Hematopoietic multipotent progenitor cell treated with erythropoietin and hydrocortisone succinate and interleukin-3 and kit ligand, for 15 days (in vitro differentiated cells): ENCODE measurements around the gene SFXN4.
"Not testable (repeated sequence)": the region's sequence is repeated elsewhere in the genome, so short reads cannot be mapped to it uniquely, and the experiment has no call there.

Experiments used
- DNase-seq: peaks from one replicate; pipeline ENCODE4 v3.0.0-alpha.2; 2015; ENCODE audit warnings: low spot score

Gene SFXN4

DNA sequence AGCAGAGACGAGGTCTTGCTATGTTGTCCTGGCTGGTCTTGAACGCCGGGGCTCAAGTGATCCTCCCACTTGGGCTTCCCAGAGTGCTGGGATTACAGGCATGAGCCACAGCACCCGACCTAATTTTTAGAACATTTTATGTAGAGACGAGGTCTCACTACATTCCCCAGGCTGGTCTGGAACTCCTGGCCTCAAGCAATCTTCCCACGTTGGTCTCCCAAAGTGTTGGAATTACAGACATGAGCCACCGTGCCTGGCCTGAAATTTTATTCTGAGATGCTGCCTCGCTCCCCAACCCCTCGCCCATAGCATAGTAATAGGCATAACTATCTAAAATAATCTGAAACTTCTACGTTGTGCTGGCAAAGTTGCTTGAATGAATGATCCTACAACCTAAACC lies 21.9 kb downstream of the SFXN4 start:
- DNase-seq = no peak

DNA sequence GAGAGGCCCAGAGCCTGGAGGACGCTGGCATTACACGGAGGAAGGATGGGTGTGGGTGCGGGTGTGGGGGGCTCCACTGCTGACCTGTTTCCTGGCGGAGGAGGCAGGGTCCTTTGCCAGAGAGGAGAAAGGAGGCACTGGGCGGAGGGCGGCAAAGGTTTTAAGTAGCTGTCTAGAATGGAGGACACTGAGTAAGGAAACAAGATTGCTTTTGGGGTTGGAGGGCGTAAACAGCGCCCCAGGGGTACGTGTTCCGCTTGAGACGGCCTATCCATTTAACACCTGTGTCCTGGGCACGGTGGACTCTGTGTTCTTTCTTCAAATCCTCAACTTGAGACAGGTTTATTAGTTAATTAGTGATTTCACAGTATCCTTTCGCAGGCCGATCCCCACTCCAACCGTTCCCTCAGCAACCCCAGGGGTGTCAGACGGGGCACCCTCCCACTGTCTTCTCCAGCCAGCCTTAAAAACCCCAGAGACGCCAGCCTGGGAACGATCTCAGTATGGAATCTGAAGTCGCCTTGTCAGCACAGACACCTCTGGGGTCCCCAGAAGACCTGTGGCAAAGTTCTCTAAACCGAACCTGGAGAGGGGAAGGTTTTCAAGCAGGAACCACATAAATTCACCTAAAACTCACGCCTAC lies 24.8 kb downstream of the SFXN4 start:
- no peak for DNase-seq

- DNase-seq = peak; percentile 62
Measured at GRCh38 chr10:119139464-119140067, 25.9 kb downstream of the SFXN4 start.

- no peak for DNase-seq
Measured at GRCh38 chr10:119138346-119139306, 26.9 kb downstream of the SFXN4 start.

GRCh38 chr10:119137878-119138277 lies 27.6 kb downstream of the SFXN4 start:
- not testable (repeated sequence) for DNase-seq

DNA sequence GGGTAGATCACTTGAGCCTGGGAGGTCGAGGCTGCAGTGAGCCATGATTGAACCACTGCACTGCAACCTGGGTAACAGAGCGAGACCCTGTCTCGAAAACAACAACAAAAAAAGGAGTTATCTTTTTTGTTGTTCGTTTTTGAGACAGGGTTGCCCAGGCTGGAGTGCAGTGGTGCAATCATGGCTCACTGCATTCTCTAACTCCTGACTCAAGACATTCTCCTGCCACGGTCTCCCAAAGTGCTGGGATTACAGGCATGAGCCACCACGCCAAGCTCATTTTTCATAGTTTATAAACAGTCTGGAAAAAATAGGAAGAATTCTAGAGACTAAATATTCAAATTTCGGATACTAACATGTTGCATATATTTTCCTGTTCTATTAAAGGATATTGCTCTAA lies 29.4 kb downstream of the SFXN4 start:
- no peak for DNase-seq

DNA sequence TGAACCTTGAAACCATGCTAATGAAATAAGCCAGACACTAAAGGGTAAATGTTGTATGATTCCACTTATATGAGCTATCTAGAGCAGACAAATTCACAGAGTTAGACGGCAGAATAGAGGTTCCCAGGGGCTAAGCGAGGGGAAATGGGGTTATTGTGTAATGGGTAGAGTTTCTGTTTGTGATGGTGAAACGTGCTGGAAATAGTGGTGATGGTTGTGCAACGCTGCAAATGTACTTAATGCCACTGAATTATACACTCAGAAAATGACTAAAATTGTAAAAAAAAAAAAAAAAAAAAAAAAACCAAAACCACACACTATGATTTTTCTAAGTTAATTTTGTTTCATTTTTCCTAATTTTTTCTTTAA lies 30.0 kb downstream of the SFXN4 start:
- DNase-seq = no peak

- no peak for DNase-seq
Measured at GRCh38 chr10:119133949-119134348, 31.6 kb downstream of the SFXN4 start.

- no peak for DNase-seq
Measured at GRCh38 chr10:119132521-119133345, 32.8 kb downstream of the SFXN4 start.

DNA sequence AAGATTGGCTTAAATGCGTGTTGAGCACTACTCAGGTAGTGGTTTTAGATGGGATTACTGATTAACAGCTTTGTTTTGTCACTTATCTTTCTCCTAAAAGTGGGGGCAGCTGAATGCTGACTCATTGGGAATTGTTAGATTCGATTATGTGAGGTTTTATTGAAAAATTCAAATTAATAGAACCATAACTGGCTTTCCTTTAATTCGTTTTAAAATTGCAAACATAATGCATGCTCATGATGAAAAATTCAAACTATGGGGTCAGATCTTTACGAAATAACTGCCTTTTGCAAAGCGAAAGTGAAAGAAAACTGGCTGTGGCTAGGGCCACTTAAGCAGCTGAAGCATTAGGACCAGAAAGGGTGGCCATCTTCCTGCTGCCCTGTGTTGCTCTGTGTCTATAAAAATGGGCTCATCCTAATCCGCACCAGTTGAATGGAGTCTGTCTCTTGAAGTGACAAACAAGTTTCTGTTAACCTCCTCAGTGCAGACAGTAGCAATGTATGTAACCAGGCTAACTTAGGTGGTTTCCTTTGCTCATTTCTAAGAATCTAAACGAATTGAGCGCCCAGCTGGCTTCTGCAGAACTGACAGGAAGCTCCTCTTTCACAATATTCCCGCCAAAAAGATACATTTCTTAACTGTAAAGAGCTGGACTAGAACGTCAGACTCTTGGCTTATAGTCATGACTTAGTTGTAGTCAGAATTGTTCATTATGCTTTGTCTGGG lies 33.8 kb downstream of the SFXN4 start:
- DNase-seq = peak; percentile 61

- DNase-seq = no peak
Measured at GRCh38 chr10:119129721-119130120, 35.8 kb downstream of the SFXN4 start.

DNA sequence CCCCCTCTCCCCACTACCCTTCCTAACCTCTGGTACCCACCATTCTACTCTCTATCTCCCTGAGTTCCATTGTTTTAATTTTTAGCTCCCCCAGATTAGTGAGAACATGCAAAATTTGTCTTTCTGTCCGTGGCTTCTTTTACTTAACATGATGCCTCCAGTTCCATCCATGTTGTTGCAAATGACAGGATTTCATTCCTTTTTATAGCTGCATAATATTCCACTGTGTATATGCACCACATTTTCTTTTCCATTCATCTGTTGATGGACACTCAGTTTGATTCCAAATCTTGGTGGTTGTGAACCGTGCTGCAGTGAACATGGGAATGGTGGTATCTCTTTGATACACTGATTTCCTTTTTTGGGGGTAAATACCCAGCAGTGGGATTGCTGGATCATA lies 39.6 kb downstream of the SFXN4 start:
- DNase-seq = no peak

GRCh38 chr10:119120875-119121274 lies 44.6 kb downstream of the SFXN4 start:
- DNase-seq = no peak

DNA sequence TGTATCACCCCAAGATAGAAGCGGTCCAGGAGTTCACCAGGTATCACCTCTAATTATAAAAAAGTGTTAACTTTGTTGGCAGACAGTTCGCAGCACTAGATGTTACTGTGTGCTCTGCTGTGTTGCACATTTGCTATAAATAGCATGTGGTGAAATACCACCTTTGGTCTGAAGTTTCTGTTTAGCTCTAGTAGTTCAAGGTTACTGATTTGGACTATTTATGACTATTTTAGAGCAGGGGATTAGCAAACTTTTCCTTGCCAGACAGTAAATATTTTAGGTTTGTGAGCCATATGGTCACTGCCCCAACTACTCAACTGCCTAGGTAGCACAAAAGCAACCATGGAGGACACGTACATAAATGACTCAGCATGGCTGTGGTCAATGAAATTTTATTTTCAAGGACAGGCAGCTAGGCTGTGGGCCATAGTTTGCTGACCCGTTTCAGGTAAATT lies 45.1 kb downstream of the SFXN4 start:
- no peak for DNase-seq

DNA sequence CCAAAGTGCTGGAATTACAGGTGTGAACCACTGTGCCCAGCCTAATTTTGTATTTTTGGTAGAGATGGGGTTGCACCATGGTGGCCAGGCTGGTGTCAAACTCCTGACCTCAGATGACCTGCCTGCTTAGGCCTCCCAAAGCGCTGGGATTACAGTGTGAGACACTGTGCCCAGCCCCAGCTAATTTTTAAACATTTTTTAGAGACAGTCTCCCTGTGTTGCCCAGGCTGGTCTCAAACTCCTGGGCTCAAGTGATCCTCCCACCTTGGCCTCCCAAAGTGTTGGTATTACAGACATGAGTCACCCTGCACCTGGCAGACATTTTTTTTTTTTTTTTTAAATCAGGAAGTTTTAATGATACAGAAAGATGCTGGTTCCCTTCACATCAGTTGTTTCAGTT lies 46.1 kb downstream of the SFXN4 start:
- DNase-seq = no peak

DNA sequence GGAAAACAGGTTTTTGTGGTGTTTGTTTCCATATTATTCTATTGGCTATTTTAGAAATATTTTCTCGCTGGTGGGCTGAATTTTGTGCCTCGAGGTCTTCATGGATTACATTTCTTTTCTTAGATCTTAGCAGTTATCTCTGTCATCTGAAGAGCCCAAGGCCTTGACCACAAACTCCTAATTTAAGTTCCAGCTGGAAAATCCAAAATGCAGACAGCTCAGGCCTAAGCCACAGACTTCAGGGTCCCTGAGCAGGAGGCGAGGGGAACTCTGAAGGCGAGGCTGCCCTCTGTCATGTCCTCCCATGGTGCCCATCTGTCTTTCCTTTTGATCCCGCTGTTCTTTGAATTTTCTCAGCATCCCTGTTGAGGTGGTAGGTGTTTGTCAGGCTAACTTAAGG lies 47.3 kb downstream of the SFXN4 start:
- no peak for DNase-seq

- no peak for DNase-seq
Measured at GRCh38 chr10:119116326-119116951, 49.1 kb downstream of the SFXN4 start.

GRCh38 chr10:119115926-119116325 lies 49.6 kb downstream of the SFXN4 start:
- DNase-seq = no peak

GRCh38 chr10:119113751-119114732 lies 51.5 kb downstream of the SFXN4 start:
- DNase-seq = no peak

- no peak for DNase-seq
Measured at GRCh38 chr10:119112056-119112455, 53.5 kb downstream of the SFXN4 start.
